GM20431 (cell line): Measurements from ENCODE around the gene LLCFC1.

Source experiments
- in situ Hi-C: fragments of 300-500 bp; cut with MseI, MboI; formaldehyde crosslinking; loops from one replicate; pipeline ENCODE4 v1.15.0; 2020; ENCODE audit warnings: low sequenced_read_pairs; ENCODE audit not compliant: unreplicated experiment

Gene LLCFC1

DNA sequence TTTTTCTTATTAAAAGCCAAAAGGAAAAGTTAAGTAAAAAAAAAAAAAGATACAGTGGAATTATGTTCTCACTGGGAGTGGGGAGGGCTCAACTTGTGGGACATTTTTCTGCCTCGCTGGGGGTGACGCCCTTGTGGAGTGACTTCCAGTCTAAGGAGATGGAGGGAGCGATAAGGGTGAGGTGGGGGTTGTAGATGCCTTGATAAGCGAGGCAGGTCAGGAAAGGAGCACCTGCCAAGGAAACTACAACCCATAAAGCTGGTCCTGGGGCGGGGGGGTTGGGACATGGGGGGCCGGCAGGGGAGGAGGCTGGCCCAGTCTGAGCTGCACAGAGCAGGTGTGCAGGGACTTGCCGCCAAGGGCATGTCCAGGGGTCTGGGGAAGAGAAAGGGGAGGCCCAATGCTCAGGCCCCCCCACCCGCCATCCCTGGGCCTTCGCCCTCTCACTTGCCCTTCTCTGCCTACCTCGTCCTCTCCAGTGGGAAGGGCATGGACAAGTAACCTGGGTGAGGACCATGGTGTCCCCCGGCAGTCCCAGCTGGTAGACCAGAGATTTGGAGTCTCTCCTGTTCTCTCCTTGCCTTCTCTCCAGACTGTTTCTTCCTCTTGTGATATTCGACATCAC lies 3.2 kb upstream of the LLCFC1 start:
- in situ Hi-C loops = no loop called here

DNA sequence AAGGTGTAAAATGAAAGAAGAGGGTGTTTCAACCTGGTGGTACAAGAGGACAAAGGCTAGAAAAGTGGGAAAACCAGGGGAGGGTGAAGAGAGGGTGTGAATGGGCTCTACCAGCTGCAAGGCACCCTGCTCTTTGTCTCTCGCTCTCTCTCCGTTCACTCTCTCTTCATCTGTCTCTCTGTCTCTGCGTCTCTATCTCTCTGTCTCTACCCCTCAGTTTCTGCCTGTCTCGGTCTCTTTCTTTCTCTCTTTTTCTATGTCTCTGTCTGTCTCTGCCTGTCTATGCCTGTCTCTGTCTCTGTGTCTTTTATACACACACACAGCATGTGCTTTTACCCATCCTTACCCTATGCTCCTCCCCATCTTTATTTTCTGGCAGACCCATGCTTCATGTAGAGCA lies 673 bp upstream of the LLCFC1 start:
- in situ Hi-C loops = no loop called here

DNA sequence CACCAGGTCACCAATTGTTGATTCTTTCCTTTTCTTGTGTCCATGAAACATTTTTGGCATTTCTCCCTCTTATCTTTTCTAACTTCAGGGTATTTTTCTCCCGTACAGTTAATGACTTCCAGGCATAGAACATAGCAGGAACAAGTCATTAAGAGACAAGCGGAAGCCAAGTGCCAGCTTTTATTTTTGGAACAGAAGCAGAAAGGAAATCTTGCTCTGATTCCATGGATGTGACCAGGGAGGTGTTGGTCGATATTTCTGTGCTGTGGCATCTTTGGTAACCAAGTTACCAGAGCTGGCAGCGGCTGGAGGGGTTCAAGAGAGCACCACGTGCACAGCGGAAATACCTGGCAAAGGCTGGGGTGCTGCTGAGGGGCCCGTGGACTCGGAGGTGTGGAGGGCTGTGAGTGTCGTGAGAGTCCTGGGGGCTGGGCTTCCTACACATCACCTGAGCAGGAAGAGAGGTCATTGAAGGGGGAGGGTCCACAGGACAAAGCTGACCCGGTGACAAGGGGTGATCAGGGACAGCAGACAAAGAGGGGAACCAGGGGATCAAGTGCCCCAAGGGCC lies 1.8 kb downstream of the LLCFC1 start:
- in situ Hi-C loops = no loop called here

DNA sequence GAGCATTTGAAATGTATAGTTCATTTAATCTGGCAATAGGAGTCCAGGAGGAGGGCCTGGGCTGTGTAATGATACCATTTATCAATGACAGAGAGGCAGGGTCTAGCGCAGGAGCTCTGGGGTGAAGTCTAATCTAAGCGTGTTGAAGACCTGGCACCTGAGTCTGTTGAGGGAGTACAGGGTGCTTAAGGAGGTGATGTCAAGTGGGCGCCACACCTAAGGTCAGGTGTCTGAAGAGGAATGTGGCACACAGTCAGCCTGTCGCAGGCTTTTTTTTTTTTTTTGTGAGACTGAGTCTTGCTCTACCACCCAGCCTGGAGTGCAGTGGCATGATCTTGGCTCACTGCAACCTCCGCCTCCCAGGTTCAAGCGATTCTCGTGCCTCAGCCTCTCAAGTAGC lies 2.3 kb downstream of the LLCFC1 start:
- in situ Hi-C loops = no loop called here

DNA sequence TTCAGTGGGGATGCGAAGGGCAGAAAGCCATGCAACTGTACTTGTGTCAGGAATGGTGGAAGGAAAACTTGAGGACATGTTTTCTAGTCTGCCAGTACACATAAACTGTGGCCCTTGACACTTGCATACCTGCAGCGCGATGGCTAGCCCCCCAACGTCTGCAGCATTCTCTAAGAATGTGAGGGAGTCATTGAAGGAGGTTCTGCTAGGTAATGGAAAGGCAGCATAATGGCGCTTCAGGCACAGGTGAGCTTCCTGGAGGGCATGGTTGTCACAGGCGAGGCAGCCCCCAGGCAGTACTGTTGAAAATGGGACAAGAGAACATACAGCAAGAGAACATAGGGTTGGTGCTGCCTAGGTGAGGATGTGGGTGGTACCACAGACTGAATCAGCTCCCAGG lies 3.5 kb downstream of the LLCFC1 start:
- in situ Hi-C loops = no loop called here

DNA sequence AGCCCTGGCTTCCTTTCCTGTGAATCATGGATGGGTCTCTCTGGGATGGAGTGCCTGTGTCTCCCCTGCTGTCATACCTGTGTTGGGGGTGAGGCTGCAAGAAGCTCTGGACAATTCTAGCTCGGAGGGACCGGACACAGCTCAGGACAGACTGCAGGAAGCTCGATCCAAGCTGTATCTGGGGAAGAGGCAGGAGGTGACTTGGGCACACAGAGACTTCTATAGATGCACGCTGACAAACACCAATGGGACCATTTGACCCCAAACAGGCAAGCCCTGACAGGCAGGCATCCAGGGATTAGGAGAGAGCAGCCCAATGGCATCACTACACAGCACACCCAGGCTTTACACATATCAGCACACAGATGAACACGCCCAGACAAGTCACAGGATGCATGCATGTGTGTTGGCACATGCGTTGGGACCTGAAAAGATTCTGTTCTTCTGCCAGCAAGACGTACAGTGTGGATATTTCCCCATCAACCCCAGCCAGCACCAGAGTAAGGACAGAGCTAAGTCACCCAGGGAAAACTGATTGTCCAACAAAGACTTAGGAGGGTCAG lies 4.5 kb downstream of the LLCFC1 start:
- in situ Hi-C loops = no loop called here

DNA sequence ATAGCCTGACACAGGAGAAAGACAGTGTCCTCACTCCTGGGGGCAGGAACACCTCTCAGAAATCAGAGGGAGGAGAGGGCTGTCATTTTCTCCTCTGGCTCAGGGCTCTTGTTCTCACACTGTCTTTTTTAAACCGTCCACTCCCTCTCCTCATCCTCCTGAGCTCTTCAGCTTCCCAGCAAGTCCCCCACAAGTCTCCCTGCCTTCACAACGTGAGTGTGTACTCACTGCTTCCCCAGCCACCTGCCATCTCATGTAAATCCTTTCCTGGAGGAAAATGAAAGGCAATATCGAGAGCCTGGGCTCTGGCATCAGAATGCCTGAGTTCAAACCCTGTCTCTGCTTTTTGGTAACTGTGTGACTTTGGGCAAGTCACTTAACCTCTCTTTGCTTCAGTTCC lies 5.7 kb downstream of the LLCFC1 start:
- in situ Hi-C loops = no loop called here

DNA sequence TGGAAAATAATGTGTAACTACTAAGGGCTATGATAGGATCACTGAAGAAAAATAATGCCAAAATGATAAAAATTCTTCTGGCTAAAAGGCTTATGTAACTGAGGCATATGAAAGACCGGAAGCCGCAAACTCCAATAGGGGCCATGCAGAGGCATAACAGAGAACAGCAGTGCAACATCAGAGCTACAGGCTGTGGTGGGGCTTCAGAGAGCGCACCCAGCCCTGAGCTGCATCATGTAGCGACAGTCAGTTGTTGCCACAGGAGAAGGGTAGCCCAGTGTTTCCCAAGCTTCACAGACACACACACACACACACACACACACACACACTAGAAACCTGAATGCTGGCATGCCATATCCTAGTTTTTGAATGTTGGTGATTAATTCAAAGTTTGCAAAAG lies 9.3 kb downstream of the LLCFC1 start:
- in situ Hi-C loops = no loop called here

DNA sequence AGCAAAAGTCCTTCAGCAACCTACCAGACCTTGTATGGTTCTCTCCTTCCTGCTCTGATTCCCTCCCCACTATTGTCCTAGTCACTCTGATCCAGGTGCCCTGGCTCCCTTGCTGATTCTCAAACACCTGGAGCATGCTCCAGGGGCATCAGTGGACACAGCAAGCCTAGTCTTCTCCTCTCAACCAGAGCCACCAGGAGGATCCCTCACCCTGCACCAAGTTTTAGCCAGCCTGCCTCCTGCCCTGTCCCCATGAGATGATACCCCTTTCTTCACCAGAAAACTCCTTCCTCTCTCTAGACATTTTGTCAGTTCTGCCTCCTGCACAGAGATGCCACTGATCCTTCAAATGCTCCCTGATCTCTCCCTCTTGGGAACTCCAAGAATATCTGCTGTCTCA lies 11.0 kb downstream of the LLCFC1 start:
- in situ Hi-C loops = no loop called here

DNA sequence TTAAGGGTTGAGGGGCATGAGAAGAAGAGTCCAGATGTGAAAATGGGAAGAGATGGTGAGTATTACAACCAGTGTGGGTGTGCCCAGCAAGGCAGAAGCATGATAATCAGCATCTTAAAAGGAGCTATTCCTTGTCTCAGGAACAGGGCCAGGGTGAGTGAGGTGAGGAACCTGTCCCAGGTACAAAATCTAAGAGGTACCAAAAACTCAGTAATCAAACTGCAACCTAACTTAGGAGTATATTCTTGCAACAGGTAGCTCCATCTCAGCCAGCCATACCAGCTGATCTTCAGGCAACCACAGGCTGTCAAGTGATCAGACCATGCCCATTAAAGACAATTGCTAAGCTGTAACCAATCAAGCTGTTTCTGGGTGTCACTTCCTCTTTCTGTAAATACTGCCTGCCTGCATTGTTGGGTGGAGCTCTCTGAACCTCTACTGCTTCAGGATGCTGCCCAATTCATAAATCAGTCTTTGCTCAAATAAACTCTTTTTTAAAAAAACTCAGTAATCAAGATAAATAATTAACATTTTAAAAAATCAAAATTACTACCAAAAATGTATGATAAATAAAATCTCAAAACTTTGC lies 15.5 kb downstream of the LLCFC1 start:
- in situ Hi-C loops = no loop called here

DNA sequence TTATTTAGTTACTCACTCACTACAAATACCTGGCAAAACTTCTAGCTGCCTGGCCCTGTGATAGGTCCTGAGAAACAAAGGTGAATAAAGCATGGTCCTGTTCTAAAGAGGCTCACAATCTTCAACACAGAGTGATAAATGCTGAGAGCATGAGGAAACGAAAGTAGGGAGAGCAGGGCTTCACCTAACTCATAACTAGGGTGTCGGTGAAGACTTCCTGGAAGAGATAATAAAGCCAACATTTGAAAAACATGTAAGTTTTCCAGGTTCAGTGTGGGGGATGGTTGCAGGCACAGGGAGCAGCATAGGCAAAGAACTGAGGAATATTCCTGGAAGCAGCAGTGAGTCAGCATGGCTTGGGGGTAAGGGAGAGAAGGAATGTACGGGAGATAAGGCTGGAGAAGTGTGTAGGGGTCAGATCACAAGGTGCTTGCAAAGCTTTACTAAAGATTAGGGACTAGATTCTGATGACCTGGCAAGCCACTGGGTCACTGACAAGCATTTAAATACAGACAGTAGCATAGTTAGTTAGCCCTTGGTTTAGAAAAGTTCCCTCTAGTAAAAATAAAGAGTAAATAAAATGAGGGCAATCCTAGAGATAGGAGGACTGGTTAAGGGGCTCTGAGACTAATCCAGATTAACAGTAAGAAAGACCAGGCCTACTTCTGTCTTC lies 17.8 kb downstream of the LLCFC1 start:
- in situ Hi-C loops = no loop called here

DNA sequence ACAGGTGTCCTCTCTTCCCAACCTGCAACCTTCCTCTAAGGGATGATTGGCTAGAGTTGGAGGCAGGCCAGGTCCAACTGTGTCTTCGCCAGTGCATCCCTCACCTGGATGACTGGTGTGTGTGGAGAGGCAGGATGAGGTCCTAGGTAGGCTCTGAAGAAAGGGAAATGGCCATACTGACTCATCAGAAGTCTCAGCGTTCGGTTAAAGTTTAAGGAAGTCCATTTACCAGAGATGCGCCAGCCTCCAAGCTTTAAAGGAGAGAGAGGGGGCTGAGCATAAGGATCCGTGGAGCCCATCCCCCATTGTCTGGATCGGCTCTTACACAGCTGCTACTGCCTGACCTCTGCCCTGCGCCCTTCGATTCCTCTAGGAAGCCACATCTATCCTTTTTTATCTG lies 18.4 kb downstream of the LLCFC1 start:
- in situ Hi-C loops = no loop called here

DNA sequence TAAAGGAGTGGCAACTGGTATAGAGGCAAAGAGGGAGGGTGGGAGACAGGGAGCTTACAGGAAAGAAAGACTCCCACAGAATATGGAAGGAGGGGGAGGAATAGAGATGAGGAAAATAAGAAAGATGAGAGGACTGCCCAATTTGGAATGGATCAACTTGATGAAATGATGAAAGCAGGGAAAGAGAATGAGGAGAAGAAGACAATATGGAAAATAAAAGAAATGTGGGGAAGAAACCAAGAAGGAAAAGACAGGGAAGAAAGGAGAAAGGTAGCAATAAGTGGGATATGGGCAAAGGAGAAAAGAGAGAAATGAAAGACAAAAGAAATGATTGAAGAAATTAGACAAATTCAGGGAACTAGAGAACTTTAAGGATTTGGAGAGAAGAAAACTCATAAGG lies 19.9 kb downstream of the LLCFC1 start:
- in situ Hi-C loops = no loop called here

DNA sequence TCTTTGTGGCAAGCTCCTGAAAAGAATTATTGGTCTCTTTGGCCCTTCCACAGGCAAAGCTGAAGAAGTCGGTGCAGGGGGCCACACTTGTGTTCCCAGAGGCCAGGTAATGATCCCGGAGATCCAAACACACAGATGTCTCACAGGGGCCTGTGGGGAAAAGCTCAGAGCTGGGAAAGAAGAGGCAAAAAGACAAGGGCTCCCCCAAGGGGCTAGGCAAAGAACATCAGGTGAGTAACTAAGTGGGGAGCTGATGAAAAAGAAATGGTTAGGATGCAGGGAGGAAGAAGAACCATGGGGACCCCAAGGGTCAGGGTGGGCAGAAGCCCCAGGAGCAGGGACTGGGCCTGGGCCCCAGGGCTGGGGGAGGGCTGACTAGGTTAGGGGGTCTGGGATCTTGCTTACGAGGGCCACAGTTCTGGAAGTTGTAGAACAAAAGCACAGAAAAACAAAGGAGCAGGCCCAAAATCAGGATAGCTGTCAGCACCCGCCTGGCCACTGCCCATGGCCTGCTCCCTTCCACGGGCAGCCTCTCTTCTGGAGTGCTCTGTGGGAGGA lies 21.8 kb downstream of the LLCFC1 start:
- in situ Hi-C loops = no loop called here

DNA sequence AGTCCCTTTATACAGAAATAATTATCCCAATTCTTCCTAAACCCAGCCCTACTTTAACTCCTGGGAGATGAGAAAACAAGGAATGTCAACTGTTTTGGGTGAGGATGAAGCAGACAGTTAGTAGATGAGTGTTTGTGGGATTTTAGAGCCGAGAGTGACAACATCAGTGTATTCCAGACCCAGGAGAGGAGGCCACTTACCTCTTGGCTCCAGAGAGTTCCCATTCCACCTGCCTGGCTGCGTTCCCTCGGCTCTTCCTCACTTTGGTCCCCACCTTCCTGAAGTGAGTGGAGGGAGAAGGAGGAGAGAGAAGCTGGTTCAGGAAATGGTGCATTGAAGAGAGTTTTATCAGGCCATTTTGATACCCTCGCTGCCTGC lies 22.3 kb downstream of the LLCFC1 start:
- in situ Hi-C loops = no loop called here

DNA sequence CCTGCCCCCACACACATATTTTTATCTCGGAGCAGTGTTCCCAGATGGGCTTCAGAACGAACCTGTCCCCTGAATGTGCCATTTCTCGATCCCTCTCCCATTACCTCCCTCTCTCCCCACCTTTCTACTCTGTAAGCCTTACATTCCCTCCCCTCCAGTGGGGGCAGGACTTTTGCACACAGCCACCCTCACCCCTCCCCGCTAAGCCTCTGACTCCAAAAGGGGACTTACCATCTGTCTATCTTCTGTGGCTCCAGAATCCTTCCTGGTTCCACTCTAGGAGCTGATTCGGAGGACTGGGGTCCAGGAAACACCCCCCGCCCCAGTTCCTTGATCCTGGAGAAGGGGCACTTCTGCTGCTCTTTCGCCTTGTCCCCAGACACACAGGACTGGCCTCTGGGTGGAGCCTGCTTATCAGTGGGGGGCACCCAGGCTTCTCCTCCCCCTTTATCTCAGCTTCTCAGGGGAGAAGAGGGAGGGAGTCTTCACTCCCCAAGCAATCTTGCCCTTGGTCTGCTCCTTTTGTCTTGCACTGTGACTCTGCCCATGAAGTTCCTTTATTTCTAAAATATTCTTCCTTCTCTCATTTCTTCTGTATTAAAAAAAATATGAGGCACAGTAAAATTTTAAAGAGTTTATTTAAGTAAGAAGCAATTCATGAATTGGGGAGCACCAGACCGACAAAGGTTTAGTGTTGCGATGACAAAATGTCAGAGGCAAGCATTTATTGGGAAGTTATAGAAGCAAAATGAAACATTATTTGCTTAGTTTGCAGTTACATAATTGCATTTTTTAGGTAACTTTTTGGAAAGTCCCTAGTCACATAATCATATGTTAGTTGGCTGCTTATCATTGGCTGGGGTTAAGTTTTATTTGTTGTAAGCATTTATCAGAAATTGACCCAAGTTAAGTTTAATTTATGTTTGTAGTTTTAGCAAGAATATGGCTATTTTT lies 23.0 kb downstream of the LLCFC1 start, which contains the start of gene KEL:
KEL (minus strand) TSS at position 391 of the 954 bp plus-strand sequence; CDS start at position 234, 157 bp downstream.
- in situ Hi-C loops = no loop called here

DNA sequence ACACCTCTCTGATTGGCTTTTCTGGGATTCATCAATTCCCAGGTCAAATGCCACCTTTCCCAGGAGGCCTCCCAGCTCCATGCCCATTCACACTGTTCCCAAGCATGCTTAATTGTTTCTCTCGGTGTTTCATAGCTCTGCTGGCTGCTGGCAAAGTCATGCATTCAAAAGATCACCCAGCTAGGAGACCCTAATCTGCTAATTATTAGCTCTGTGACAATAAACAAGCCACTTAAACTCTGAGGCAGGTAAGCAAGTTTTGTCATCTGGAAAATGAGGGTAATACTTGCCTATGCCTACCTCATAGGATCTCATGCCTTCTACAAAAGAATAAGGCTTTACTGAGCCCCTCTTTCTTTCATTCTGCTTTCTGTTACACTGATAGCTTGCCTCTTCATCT lies 23.7 kb downstream of the LLCFC1 start:
- in situ Hi-C loops = no loop called here

DNA sequence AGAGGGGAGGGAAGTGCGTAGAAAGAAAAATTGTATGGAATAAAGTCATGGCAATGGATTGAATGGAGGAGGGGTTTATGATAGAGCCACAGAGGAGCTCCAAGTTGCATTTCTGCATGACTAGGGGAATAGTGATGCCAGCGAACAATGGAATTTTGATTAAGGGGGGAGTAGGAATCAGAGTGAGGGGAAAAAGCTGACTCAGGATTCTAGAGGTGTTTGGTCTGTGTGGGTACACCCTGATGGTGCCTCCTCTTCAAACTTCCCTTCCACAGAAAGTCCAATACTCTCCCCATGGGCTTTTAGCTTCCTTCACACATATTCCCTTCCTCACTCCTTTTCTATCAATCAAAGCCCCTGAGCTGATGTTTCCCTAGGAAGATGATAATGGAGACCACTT lies 24.7 kb downstream of the LLCFC1 start:
- in situ Hi-C loops = no loop called here

DNA sequence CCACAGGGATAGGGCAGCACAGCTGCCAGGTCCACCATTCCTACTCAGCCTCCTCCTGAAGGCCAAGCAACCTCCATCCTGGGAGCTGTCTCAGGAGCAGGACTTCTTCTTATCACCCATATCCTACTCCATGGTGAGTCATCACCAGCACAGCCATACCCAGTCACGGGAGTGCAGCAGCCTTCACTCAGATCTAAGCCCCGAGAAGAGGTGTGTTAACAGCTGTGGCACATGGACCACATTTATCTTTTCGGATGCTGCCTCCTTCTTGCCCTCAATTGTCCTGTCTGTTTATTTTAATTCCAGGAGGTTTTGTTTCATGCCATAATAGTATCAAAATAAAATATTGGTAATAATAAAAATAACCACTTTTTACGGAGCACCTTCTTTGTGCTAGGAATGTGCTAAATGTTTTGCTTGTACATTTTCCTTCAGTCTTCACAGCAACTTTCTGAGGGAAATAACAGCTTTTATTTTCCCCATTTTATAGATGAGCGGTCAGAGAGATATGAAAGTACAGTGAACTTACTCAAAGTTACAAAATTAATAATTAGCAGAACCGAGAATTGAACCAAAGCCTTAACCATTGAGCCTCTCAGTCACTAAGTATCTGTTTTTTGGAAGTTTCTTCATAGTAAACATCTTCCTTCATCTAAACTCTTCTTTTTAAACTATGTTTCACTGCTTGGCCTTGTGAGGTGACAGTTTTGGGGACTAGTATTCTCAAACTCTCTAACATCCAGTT lies 25.4 kb downstream of the LLCFC1 start:
- in situ Hi-C loops = no loop called here
